ENCODE measurements around the gene WDFY4.

DNA sequence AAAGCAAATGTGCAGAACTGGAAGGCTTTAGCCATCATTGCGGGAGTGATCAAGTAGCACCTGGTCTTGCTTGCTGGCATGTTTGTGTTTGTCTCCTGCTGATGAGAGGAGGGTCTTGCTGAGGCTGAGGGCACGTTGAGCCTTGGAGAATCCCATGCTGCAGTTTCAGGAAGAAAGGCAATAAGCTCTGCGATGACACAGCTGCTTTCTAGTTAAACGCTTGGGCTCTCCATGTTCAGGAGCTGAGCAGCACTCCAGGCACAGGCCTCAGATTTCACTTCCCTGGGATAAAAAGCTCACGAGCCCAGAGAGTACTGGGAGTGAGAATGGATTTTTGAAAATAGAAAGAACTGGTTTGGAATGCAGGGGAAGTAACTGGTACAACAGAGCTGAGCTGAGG, 154.2 kb downstream of the WDFY4 start:
- no peak for TF ChIP-seq ZNF564 (CRISPR knock-in tag; IDR thresholded peaks at IDR 0.05)
- TF ChIP-seq ZNF274 (CRISPR knock-in tag; IDR thresholded peaks at IDR 0.05): no peak
- no peak for TF ChIP-seq YEATS2 (CRISPR knock-in tag; IDR thresholded peaks at IDR 0.05; ENCODE audit: borderline replicate concordance)
- no peak for TF ChIP-seq POLR2A (IDR thresholded peaks at IDR 0.05; ENCODE audit: insufficient read depth in 1 of 2, low read depth in 2 of 2, low read length in 2 of 2)
- no peak for TF ChIP-seq ZBTB33 (CRISPR knock-in tag; IDR thresholded peaks at IDR 0.05)

Measured in HepG2 (cell line).